Activated T-helper 1 cell treated with anti-CD3 and anti-CD28 coated beads, Interleukin-12 subunit alpha, Interleukin-12 subunit beta, Interleukin-2, Interleukin-4 antibody, amounts not matched to agents 30 ng/mL and 10 ng/mL and 1 ng/mL, durations not matched to agents 14 hours and 24 hours and 36 hours (primary cell): ENCODE data around the gene MRPL4. TPM values are rescaled to one million over a fixed set of nuclear protein-coding genes. Genes with fewer than 3 reads are reported as not detected.

Experiments
- DNase-seq: peaks from one replicate; pipeline ENCODE4 v3.0.0; 2021; ENCODE audit warnings: low spot score
- H3K27ac Mint-ChIP-seq: one replicate; pipeline ENCODE4 v1.8.0; 2021; ENCODE audit warnings: mild to moderate bottlenecking, mixed read lengths
- H3K27me3 Mint-ChIP-seq: one replicate; pipeline ENCODE4 v1.8.0; 2022; ENCODE audit warnings: mild to moderate bottlenecking, moderate library complexity, mixed read lengths; ENCODE audit not compliant: insufficient read depth
- H3K36me3 Mint-ChIP-seq: one replicate; pipeline ENCODE4 v1.8.0; 2021; ENCODE audit warnings: low read depth, mixed read lengths
- H3K4me1 Mint-ChIP-seq: one replicate; pipeline ENCODE4 v1.8.0; 2021; ENCODE audit warnings: low read depth, mixed read lengths
- H3K4me3 Mint-ChIP-seq: one replicate; pipeline ENCODE4 v1.8.0; 2021; ENCODE audit warnings: mild to moderate bottlenecking, moderate library complexity, mixed read lengths
- H3K9me3 Mint-ChIP-seq: one replicate; pipeline ENCODE4 v1.8.0; 2021; ENCODE audit warnings: mixed read lengths
- intact Hi-C: fragments of 100-400 bp; cut with micrococcal nuclease; formaldehyde crosslinking; loops from one replicate; pipeline ENCODE4 v1.15.1; 2024
- total RNA-seq: library from RNA; stranded (reverse); gene quantifications from 2 replicates; pipeline ENCODE4 v1.2.3, GENCODE V29; 2022

Gene MRPL4
- total RNA-seq: 163 and 168 TPM in 2 replicates

DNA sequence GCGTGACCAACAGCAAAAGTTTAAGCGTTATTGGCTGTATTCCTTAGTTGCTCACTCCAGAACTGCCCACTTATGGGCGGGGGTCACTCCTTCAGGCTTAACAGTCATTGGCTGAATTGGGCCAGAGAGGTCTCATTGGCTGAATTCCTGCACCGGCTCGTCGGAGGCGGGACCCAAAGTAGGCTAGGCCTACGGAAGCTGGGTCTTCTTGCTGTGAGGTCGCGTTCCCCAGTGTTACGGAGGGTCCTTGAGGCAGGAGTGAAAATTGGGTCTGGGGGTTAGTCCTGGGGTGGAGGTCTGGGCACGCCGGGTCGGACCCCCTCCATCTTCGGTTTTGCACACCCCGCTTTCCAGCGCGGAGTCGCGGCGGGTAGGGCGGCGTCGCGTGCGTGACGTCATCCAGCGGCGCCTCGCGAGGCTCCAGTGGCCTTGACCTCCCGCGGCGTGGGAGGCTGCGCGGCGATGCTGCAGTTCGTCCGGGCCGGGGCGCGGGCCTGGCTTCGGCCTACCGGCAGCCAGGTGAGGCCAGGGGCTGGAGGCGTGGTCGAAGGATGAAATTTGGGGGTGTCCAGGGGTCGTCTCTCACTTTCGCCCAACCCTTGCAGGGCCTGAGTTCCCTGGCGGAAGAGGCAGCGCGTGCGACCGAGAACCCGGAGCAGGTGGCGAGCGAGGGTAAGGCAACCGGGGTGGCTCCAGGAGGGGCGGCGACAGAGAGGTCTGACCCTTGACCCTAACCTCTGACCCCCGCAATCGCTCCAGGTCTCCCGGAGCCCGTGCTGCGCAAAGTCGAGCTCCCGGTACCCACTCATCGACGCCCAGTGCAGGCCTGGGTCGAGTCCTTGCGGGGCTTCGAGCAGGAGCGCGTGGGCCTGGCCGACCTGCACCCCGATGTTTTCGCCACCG lies at the start of gene MRPL4:
Gene MRPL4, plus strand, starts transcription at position 423 of the 903 bp plus-strand sequence. Its CDS starts 40 bp downstream, at position 463.
- Mint-ChIP-seq H3K27ac (peak within 1 kb of the TSS; percentile 96), H3K9me3 (no peaks in the 10 kb centered on the region), H3K36me3 (peaks cover 20% of the 10 kb centered on the region), H3K4me3 (peak within 1 kb of the TSS; percentile 95), H3K4me1 (peaks cover 19% of the 10 kb centered on the region), H3K27me3 (no peaks in the 10 kb centered on the region)
- DNase-seq: peak; percentile 95
- intact Hi-C loops: loop anchor here (1.0 to 2.0 kb wide), 5 partner anchors 58 to 433 kb away; partner anchors contain the start of genes DNMT1 and FBXL12

- Mint-ChIP-seq H3K9me3 (peaks cover 4% of the 10 kb centered on the region), H3K36me3 (no peaks in the 10 kb centered on the region), H3K4me1 (peaks cover 10% of the 10 kb centered on the region), H3K4me3 (no peak overlapping the region), H3K27ac (no peak overlapping the region), H3K27me3 (no peaks in the 10 kb centered on the region)
- intact Hi-C loops: no loop called here
- no peak for DNase-seq
Measured at GRCh38 chr19:10203686-10204085, 48.3 kb upstream of the MRPL4 start.

DNA sequence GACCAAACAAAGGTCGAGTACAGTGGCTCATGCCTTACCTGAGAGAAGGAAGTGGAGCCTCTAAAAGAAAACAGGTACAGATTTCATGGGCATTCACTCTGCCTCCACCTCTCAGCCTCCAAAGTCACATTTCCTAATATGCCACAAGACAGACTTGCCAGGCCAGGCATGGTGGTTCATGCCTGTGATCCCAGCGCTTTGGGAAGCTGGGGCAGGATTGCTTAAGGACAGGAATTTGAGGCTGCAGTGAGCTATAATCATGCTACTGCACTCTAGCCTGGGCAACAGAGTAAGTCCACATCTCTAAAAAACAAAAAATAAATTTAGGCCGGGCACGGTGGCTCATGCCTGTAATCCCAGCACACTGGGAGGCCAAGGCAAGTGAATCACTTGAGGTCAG lies 46.4 kb upstream of the MRPL4 start:
- H3K27ac Mint-ChIP-seq: no peak overlapping the region
- H3K9me3 Mint-ChIP-seq: peaks cover 4% of the 10 kb centered on the region
- no peaks in the 10 kb centered on the region for H3K36me3 Mint-ChIP-seq
- H3K4me1 Mint-ChIP-seq: no peaks in the 10 kb centered on the region
- no peak overlapping the region for H3K4me3 Mint-ChIP-seq
- no peaks in the 10 kb centered on the region for H3K27me3 Mint-ChIP-seq
- intact Hi-C loops: no loop called here
- no peak for DNase-seq

- no peak for DNase-seq
- Mint-ChIP-seq H3K9me3 (peaks cover 4% of the 10 kb centered on the region), H3K27me3 (no peaks in the 10 kb centered on the region), H3K4me3 (no peak overlapping the region), H3K4me1 (no peaks in the 10 kb centered on the region), H3K27ac (no peak overlapping the region), H3K36me3 (no peaks in the 10 kb centered on the region)
- intact Hi-C loops: no loop called here
Measured at GRCh38 chr19:10206226-10206885, 45.7 kb upstream of the MRPL4 start.

- H3K27me3 Mint-ChIP-seq: no peaks in the 10 kb centered on the region
- no peak overlapping the region for H3K4me3 Mint-ChIP-seq
- H3K9me3 Mint-ChIP-seq: peaks cover 4% of the 10 kb centered on the region
- no peak for DNase-seq
- no peaks in the 10 kb centered on the region for H3K4me1 Mint-ChIP-seq
- H3K27ac Mint-ChIP-seq: no peak overlapping the region
- intact Hi-C loops: no loop called here
- H3K36me3 Mint-ChIP-seq: no peaks in the 10 kb centered on the region
Measured at GRCh38 chr19:10207026-10207425, 45.0 kb upstream of the MRPL4 start.

DNA sequence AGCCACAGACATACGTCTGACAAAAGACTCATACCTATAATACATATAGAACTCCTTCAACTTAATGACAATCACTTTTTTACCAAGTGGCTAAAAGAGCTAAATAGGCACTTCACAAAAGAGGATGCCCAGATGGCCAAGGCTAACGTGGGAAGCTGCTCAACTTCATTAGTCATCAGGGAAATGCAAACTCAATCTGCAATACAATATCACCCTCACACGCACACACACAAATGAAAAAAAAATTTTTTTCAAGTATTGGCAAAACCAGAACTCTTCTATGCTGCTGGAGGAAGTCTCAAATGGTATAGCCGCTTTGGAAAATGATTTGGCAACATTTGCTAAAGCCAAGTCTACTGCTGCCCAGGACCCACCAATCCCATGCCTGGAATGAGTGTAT lies 42.7 kb upstream of the MRPL4 start:
- intact Hi-C loops: no loop called here
- Mint-ChIP-seq H3K9me3 (peaks cover 4% of the 10 kb centered on the region), H3K4me1 (no peaks in the 10 kb centered on the region), H3K36me3 (no peaks in the 10 kb centered on the region), H3K27me3 (no peaks in the 10 kb centered on the region), H3K27ac (no peak overlapping the region), H3K4me3 (no peak overlapping the region)
- no peak for DNase-seq

DNA sequence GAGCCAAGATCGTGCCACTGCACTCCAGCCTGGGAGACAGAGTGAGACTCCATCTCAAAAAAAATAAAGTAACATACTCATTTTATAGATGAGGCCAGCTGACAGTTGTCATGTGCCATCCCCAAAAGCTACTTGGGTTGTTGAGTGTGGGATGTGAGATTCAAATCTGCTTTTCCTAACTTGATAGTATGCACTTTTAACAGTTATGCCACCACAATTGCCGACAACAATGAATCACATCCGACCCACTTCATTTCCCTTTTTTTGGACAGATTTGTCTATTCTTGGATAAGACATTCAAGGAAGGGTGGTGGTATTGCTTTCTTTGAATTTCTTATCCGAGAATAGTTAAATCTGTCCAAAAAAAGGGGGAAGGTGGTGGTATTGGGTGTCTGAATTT lies 41.0 kb upstream of the MRPL4 start:
- Mint-ChIP-seq H3K9me3 (peaks cover 4% of the 10 kb centered on the region), H3K4me3 (no peak overlapping the region), H3K27me3 (no peaks in the 10 kb centered on the region), H3K36me3 (no peaks in the 10 kb centered on the region), H3K27ac (no peak overlapping the region), H3K4me1 (no peaks in the 10 kb centered on the region)
- DNase-seq: no peak
- intact Hi-C loops: no loop called here

DNA sequence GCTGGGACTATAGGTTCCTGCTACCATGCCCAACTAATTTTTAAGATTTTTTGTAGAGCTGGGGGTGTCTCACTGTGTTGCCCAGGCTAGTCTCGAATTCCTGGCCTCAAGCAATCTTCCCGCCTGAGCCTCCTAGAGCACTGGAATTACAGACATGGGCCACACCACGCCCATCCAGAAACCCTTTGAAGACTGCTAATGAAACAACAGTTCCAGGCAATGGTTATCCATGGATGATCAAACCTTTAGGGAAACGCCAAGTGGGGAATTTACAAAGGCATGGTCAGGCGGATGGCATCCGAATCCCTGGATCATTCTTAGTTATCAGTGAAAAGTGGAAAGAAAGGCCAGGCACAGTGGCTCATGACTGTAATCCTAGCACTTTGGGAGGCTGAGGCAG lies 40.3 kb upstream of the MRPL4 start:
- no peak for DNase-seq
- Mint-ChIP-seq H3K27ac (no peak overlapping the region), H3K27me3 (no peaks in the 10 kb centered on the region), H3K36me3 (no peaks in the 10 kb centered on the region), H3K4me3 (no peak overlapping the region), H3K9me3 (peaks cover 4% of the 10 kb centered on the region), H3K4me1 (no peaks in the 10 kb centered on the region)
- intact Hi-C loops: no loop called here

DNA sequence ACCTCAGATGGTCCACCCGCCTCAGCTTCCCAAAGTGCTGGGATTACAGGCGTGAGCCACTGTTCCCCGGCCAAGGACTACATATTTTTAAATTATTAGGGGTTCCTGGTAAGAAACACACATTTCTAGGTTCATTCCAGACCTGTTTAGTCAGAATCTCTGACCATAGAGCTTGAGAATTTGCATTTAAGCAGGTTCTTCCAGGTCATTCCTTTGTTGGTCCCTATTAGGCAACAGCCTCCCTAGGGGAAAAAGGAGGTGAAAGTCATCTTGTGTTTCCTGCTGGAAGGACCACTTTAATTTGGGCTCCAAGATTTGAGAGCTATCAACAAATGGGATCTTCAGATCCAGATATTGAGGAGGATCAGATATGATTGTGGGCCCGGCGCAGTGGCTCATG lies 37.2 kb upstream of the MRPL4 start:
- intact Hi-C loops: no loop called here
- H3K27ac Mint-ChIP-seq: no peak overlapping the region

GRCh38 chr19:10217085-10217484 lies 34.9 kb upstream of the MRPL4 start:
- intact Hi-C loops: no loop called here

More for the DNA sequence above, 37.2 kb upstream of the MRPL4 start:
- no peak for DNase-seq
- Mint-ChIP-seq H3K4me3 (no peak overlapping the region), H3K4me1 (peaks cover 4% of the 10 kb centered on the region), H3K9me3 (no peaks in the 10 kb centered on the region), H3K36me3 (no peaks in the 10 kb centered on the region), H3K27me3 (no peaks in the 10 kb centered on the region)

DNA sequence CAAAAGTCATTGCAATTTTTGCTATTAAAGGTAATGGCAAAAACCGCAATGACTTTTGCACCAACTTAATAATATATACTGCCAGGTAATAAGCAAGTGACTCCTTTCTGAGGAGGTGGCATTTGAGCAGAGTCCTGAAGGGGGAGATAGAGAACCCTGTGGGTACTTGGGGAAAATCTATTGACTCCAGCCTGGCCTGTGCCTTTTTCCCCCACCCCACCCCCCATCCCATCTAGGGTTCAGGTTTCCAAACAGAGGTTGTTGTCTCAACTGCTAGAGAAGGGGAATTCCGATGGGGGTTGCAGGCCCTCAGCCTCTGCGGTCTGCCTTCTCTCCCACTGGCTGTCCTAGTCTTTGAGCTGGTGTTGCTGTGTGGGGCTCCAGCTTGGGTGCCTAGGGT lies 32.3 kb upstream of the MRPL4 start:
- Mint-ChIP-seq H3K9me3 (no peaks in the 10 kb centered on the region), H3K27ac (no peak overlapping the region), H3K36me3 (peaks cover 3% of the 10 kb centered on the region), H3K4me3 (no peak overlapping the region), H3K27me3 (no peaks in the 10 kb centered on the region), H3K4me1 (peaks cover 4% of the 10 kb centered on the region)
- intact Hi-C loops: loop anchor here (1.0 kb wide), 1 partner anchor 31 kb away; no protein-coding TSS in a partner anchor
- DNase-seq: peak; percentile 22

More at GRCh38 chr19:10217085-10217484, 34.9 kb upstream of the MRPL4 start:
- H3K27me3 Mint-ChIP-seq: no peaks in the 10 kb centered on the region
- H3K36me3 Mint-ChIP-seq: no peaks in the 10 kb centered on the region
- DNase-seq: no peak
- no peak overlapping the region for H3K4me3 Mint-ChIP-seq
- H3K4me1 Mint-ChIP-seq: peaks cover 4% of the 10 kb centered on the region
- no peak overlapping the region for H3K27ac Mint-ChIP-seq
- H3K9me3 Mint-ChIP-seq: no peaks in the 10 kb centered on the region

DNA sequence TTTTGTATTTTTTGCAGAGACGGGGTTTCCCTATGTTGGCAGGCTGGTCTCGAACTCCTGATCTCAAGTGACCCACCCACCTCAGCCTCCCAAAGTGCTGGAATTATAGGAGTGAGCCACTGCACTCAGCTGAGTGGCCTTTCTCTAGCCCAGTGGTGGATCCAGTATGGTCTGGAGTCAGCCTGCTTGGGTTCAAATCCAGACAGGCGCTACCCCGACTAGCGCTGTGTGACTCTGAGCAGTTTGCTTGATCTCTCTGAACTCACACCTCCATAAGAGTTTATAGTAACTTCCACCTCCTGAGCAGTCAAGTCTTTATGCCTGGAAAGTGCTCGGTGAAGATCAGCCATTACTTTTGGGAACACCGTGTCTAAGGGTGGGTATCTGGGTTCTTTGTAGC lies 31.3 kb upstream of the MRPL4 start:
- Mint-ChIP-seq H3K27me3 (no peaks in the 10 kb centered on the region), H3K27ac (no peak overlapping the region), H3K4me3 (no peak overlapping the region), H3K36me3 (peaks cover 3% of the 10 kb centered on the region), H3K9me3 (no peaks in the 10 kb centered on the region), H3K4me1 (peaks cover 4% of the 10 kb centered on the region)
- intact Hi-C loops: no loop called here
- DNase-seq: no peak

DNA sequence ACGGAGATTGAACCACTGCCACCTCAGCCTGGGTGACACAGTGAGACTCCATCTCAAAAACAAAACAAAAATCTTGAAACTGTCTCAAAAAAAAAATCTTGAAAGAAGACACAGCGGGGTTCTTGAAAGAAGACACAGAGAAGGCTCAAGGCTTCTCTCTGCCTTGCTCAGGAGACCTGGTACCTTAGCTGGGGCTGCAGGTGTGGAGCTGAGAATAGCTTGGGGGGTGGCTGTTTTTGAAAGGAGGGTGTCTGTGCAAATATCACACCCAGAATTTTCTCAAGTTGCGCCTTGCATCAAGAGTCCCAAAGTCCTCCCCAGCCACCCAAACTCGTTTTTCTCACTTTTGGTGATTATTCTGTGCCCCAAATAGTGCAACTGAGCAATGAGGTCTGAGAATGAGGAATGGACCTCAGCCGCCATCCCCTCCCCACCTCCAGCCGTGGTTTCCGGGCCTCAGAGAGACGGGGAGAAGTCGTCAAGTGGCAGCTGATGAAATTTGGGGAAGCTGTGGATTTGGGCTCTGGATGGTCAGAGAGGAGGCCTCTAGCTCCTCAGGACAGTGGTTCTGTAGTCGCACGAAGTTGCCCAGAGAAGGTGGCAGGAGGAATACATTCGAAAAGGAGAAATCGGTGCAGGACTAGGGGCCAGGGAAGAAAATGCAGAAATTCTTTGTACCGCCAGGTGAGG lies 29.7 kb upstream of the MRPL4 start:
- Mint-ChIP-seq H3K4me1 (peaks cover 9% of the 10 kb centered on the region), H3K4me3 (no peak overlapping the region), H3K9me3 (no peaks in the 10 kb centered on the region), H3K27me3 (no peaks in the 10 kb centered on the region), H3K36me3 (peaks cover 3% of the 10 kb centered on the region), H3K27ac (no peak overlapping the region)
- DNase-seq: no peak
- intact Hi-C loops: no loop called here
